Measurements from ENCODE around the gene SPOCK1.

Gene SPOCK1

GRCh38 chr5:137325721-137326120, 173.4 kb downstream of the SPOCK1 start:
- H3K4me3 ChIP-seq (ENCODE audit: low read length in 2 of 2): no peak overlapping the region
- no peak overlapping the region for H3K9ac ChIP-seq (ENCODE audit: low read depth in 1 of 2, low read length in 2 of 2)
- no peaks in the 10 kb centered on the region for H3K36me3 ChIP-seq (ENCODE audit: control insufficient read depth in 2 of 2, insufficient read depth in 2 of 2, low read length in 2 of 2)
- H3K4me1 ChIP-seq (ENCODE audit: control insufficient read depth in 2 of 2, insufficient read depth in 2 of 2, low read length in 2 of 2): no peaks in the 10 kb centered on the region
- no peaks in the 10 kb centered on the region for H3K9me3 ChIP-seq (ENCODE audit: control insufficient read depth in 2 of 2, low read length in 2 of 2)
- H3K27me3 ChIP-seq (ENCODE audit: control insufficient read depth in 2 of 2, insufficient read depth in 2 of 2, low read length in 2 of 2): peaks cover 0 to 4% of the 10 kb centered on the region in 2 donors
- H3K27ac ChIP-seq (ENCODE audit: low read depth in 2 of 2, low read length in 2 of 2): no peak overlapping the region

GRCh38 chr5:137320056-137321045, 178.8 kb downstream of the SPOCK1 start:
- Histone ChIP-seq H3K27me3 (ENCODE audit: control insufficient read depth in 2 of 2, insufficient read depth in 2 of 2, low read length in 2 of 2) (no peaks in the 10 kb centered on the region), H3K4me1 (ENCODE audit: control insufficient read depth in 2 of 2, insufficient read depth in 2 of 2, low read length in 2 of 2) (no peaks in the 10 kb centered on the region), H3K27ac (ENCODE audit: low read depth in 2 of 2, low read length in 2 of 2) (no peak overlapping the region), H3K4me3 (ENCODE audit: low read length in 2 of 2) (no peak overlapping the region), H3K9ac (ENCODE audit: low read depth in 1 of 2, low read length in 2 of 2) (no peak overlapping the region), H3K9me3 (ENCODE audit: control insufficient read depth in 2 of 2, low read length in 2 of 2) (no peaks in the 10 kb centered on the region), H3K36me3 (ENCODE audit: control insufficient read depth in 2 of 2, insufficient read depth in 2 of 2, low read length in 2 of 2) (no peaks in the 10 kb centered on the region)

DNA sequence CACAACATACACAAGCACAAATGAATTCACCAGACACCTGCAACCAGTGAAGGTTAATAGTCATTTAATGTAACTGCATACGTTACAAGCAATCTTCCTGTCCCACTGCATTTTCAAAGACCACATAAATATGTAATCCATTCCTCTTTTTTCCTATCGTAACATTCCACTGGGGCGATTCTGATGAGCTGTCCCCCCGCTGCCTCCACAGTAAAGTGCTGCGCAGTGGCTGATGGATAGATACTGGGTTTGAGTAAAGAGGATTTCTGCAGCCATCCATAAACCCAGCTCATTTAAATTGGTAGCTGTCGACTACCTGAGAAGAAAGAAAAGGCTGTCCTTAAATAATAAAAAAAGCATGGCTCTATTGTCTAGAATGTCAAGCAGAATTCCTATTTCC, 181.1 kb downstream of the SPOCK1 start:
- Histone ChIP-seq H3K27me3 (ENCODE audit: control insufficient read depth in 2 of 2, insufficient read depth in 2 of 2, low read length in 2 of 2) (no peaks in the 10 kb centered on the region), H3K9ac (ENCODE audit: low read depth in 1 of 2, low read length in 2 of 2) (no peak overlapping the region)

GRCh38 chr5:137316346-137316736, 182.8 kb downstream of the SPOCK1 start:
- Histone ChIP-seq H3K4me3 (ENCODE audit: low read length in 2 of 2) (no peak overlapping the region), H3K4me1 (ENCODE audit: control insufficient read depth in 2 of 2, insufficient read depth in 2 of 2, low read length in 2 of 2) (no peaks in the 10 kb centered on the region), H3K9ac (ENCODE audit: low read depth in 1 of 2, low read length in 2 of 2) (no peak overlapping the region), H3K27ac (ENCODE audit: low read depth in 2 of 2, low read length in 2 of 2) (no peak overlapping the region), H3K9me3 (ENCODE audit: control insufficient read depth in 2 of 2, low read length in 2 of 2) (no peaks in the 10 kb centered on the region), H3K36me3 (ENCODE audit: control insufficient read depth in 2 of 2, insufficient read depth in 2 of 2, low read length in 2 of 2) (no peaks in the 10 kb centered on the region), H3K27me3 (ENCODE audit: control insufficient read depth in 2 of 2, insufficient read depth in 2 of 2, low read length in 2 of 2) (no peaks in the 10 kb centered on the region)

More for the DNA sequence above, 181.1 kb downstream of the SPOCK1 start:
- Histone ChIP-seq H3K9me3 (ENCODE audit: control insufficient read depth in 2 of 2, low read length in 2 of 2) (no peaks in the 10 kb centered on the region), H3K27ac (ENCODE audit: low read depth in 2 of 2, low read length in 2 of 2) (no peak overlapping the region), H3K4me1 (ENCODE audit: control insufficient read depth in 2 of 2, insufficient read depth in 2 of 2, low read length in 2 of 2) (no peaks in the 10 kb centered on the region), H3K4me3 (ENCODE audit: low read length in 2 of 2) (no peak overlapping the region), H3K36me3 (ENCODE audit: control insufficient read depth in 2 of 2, insufficient read depth in 2 of 2, low read length in 2 of 2) (no peaks in the 10 kb centered on the region)

GRCh38 chr5:137315534-137316345, 183.4 kb downstream of the SPOCK1 start:
- Histone ChIP-seq H3K4me1 (ENCODE audit: control insufficient read depth in 2 of 2, insufficient read depth in 2 of 2, low read length in 2 of 2) (no peaks in the 10 kb centered on the region), H3K4me3 (ENCODE audit: low read length in 2 of 2) (no peak overlapping the region), H3K27me3 (ENCODE audit: control insufficient read depth in 2 of 2, insufficient read depth in 2 of 2, low read length in 2 of 2) (no peaks in the 10 kb centered on the region), H3K9ac (ENCODE audit: low read depth in 1 of 2, low read length in 2 of 2) (no peak overlapping the region), H3K27ac (ENCODE audit: low read depth in 2 of 2, low read length in 2 of 2) (no peak overlapping the region), H3K9me3 (ENCODE audit: control insufficient read depth in 2 of 2, low read length in 2 of 2) (no peaks in the 10 kb centered on the region), H3K36me3 (ENCODE audit: control insufficient read depth in 2 of 2, insufficient read depth in 2 of 2, low read length in 2 of 2) (no peaks in the 10 kb centered on the region)

DNA sequence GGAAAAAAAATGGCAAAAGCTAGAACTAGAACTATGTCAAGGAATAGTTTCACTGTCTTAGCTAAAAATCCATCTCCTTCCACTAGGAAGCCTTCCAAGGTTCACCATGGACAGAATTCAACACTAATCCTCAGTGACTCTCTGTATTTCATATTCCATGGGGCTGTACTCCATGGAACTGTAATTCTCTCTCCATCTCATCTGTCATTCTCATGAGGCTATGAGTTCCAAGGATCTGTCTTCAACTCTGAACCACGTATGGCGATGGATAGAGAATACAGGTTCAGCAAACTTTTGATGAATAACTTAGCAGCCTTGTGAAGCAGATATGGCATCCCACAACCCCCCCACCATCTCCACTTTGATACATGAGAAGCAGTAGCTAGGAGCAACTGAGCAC, 184.0 kb downstream of the SPOCK1 start:
- Histone ChIP-seq H3K27me3 (ENCODE audit: control insufficient read depth in 2 of 2, insufficient read depth in 2 of 2, low read length in 2 of 2) (no peaks in the 10 kb centered on the region), H3K4me3 (ENCODE audit: low read length in 2 of 2) (no peak overlapping the region), H3K9ac (ENCODE audit: low read depth in 1 of 2, low read length in 2 of 2) (no peak overlapping the region), H3K36me3 (ENCODE audit: control insufficient read depth in 2 of 2, insufficient read depth in 2 of 2, low read length in 2 of 2) (no peaks in the 10 kb centered on the region), H3K4me1 (ENCODE audit: control insufficient read depth in 2 of 2, insufficient read depth in 2 of 2, low read length in 2 of 2) (no peaks in the 10 kb centered on the region), H3K27ac (ENCODE audit: low read depth in 2 of 2, low read length in 2 of 2) (no peak overlapping the region), H3K9me3 (ENCODE audit: control insufficient read depth in 2 of 2, low read length in 2 of 2) (no peaks in the 10 kb centered on the region)

GRCh38 chr5:137313526-137314175, 185.5 kb downstream of the SPOCK1 start:
- Histone ChIP-seq H3K27me3 (ENCODE audit: control insufficient read depth in 2 of 2, insufficient read depth in 2 of 2, low read length in 2 of 2) (no peaks in the 10 kb centered on the region), H3K4me3 (ENCODE audit: low read length in 2 of 2) (no peak overlapping the region), H3K36me3 (ENCODE audit: control insufficient read depth in 2 of 2, insufficient read depth in 2 of 2, low read length in 2 of 2) (no peaks in the 10 kb centered on the region)

GRCh38 chr5:137312011-137312410, 187.1 kb downstream of the SPOCK1 start:
- no peak overlapping the region for H3K27ac ChIP-seq (ENCODE audit: low read depth in 2 of 2, low read length in 2 of 2)
- H3K9me3 ChIP-seq (ENCODE audit: control insufficient read depth in 2 of 2, low read length in 2 of 2): no peaks in the 10 kb centered on the region
- no peak overlapping the region for H3K9ac ChIP-seq (ENCODE audit: low read depth in 1 of 2, low read length in 2 of 2)

More at GRCh38 chr5:137313526-137314175, 185.5 kb downstream of the SPOCK1 start:
- H3K9ac ChIP-seq (ENCODE audit: low read depth in 1 of 2, low read length in 2 of 2): no peak overlapping the region
- no peaks in the 10 kb centered on the region for H3K9me3 ChIP-seq (ENCODE audit: control insufficient read depth in 2 of 2, low read length in 2 of 2)
- no peaks in the 10 kb centered on the region for H3K4me1 ChIP-seq (ENCODE audit: control insufficient read depth in 2 of 2, insufficient read depth in 2 of 2, low read length in 2 of 2)
- H3K27ac ChIP-seq (ENCODE audit: low read depth in 2 of 2, low read length in 2 of 2): no peak overlapping the region

GRCh38 chr5:137310051-137310730, 188.9 kb downstream of the SPOCK1 start:
- no peaks in the 10 kb centered on the region for H3K9me3 ChIP-seq (ENCODE audit: control insufficient read depth in 2 of 2, low read length in 2 of 2)
- H3K9ac ChIP-seq (ENCODE audit: low read depth in 1 of 2, low read length in 2 of 2): no peak overlapping the region
- H3K4me3 ChIP-seq (ENCODE audit: low read length in 2 of 2): no peak overlapping the region
- H3K36me3 ChIP-seq (ENCODE audit: control insufficient read depth in 2 of 2, insufficient read depth in 2 of 2, low read length in 2 of 2): no peaks in the 10 kb centered on the region
- no peaks in the 10 kb centered on the region for H3K27me3 ChIP-seq (ENCODE audit: control insufficient read depth in 2 of 2, insufficient read depth in 2 of 2, low read length in 2 of 2)
- no peak overlapping the region for H3K27ac ChIP-seq (ENCODE audit: low read depth in 2 of 2, low read length in 2 of 2)
- peaks cover 0 to 13% of the 10 kb centered on the region in 2 donors for H3K4me1 ChIP-seq (ENCODE audit: control insufficient read depth in 2 of 2, insufficient read depth in 2 of 2, low read length in 2 of 2)

More at GRCh38 chr5:137312011-137312410, 187.1 kb downstream of the SPOCK1 start:
- H3K36me3 ChIP-seq (ENCODE audit: control insufficient read depth in 2 of 2, insufficient read depth in 2 of 2, low read length in 2 of 2): no peaks in the 10 kb centered on the region
- H3K27me3 ChIP-seq (ENCODE audit: control insufficient read depth in 2 of 2, insufficient read depth in 2 of 2, low read length in 2 of 2): no peaks in the 10 kb centered on the region
- peaks cover 0 to 3% of the 10 kb centered on the region in 2 donors for H3K4me1 ChIP-seq (ENCODE audit: control insufficient read depth in 2 of 2, insufficient read depth in 2 of 2, low read length in 2 of 2)
- H3K4me3 ChIP-seq (ENCODE audit: low read length in 2 of 2): no peak overlapping the region

Measured in mucosa of rectum (tissue), 2 donors.